ENCODE results near the gene CD52.
"Not testable (repeated sequence)": the region's sequence is repeated elsewhere in the genome, so short reads cannot be mapped to it uniquely, and the experiment has no call there.

The CD52 gene

DNA sequence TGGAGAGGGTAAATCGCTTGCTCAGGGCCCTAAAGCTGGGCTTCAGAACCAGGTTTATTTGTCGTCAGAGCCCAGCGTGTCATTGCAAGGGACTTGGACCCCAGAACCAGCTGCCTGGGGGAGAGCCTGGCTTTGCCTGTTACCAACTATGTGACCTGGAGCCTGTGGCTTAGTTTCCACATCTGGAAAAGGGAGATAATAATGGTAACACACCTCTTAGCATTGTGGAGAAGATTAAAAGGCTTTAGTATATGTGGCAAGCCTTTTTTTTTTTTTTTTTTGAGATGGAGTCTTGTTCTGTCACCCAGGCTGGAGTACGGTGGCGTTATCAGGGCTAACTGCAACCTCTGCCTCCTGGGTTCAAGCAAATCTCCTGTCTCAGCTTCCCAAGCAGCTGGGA is 12.5 kb downstream of the CD52 start:
- no peak for DNase-seq (ENCODE audit: low read depth in 2 of 2)

DNA sequence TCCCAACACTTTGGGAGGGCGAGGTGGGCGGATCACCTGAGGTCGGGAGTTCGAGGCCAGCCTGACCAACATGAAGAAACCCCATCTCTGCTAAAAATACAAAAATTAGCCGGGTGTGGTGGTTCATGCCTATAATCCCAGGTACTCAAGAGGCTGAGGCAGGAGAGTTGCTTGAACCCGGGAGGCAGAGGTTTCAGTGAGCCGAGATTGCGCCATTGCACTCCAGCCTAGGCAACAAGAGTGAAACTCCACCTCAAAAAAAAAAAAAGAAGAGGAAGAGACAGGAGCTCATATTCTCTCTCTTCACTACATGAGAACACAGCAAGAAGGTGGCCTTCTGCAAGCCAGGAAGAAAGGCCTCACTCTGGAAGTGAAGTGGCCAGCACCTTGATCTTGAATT is 15.6 kb downstream of the CD52 start:
- DNase-seq (ENCODE audit: low read depth in 2 of 2) = not testable (repeated sequence)

DNA sequence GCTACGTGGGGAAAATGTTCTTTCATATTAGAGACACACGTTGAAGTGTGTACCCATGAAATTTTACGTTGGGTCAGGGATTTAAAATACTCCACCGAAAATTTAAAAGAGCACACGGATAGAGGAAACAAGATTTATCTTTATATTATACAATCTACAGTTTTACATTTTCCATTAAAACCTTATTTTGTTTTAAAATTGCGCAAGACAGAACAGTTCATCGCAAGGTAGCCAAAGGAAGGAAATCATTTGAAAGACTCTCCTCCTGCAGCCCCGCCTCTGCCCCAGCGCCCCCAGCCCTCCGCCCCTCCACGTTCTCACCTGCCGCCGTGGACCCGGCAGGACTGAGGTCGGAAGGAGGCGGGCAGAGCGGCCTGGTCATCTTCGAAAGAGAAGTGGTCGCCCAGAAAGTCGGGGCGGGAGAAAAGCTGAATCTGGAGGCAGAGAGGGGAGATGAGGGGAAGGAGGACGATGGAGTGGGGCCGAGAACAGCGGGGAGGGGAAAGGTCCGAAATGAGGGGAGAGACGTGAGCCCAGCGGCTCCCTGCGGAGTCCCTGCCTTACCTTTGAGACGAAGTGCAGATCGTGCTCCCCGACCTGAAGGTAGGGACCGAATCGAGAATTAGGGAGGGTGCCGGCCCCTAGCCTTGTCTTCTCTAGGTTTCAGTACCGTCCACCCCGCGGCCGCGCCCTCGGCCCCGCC is 18.2 kb downstream of the CD52 start:
- no peak for DNase-seq (ENCODE audit: low read depth in 2 of 2)

DNA sequence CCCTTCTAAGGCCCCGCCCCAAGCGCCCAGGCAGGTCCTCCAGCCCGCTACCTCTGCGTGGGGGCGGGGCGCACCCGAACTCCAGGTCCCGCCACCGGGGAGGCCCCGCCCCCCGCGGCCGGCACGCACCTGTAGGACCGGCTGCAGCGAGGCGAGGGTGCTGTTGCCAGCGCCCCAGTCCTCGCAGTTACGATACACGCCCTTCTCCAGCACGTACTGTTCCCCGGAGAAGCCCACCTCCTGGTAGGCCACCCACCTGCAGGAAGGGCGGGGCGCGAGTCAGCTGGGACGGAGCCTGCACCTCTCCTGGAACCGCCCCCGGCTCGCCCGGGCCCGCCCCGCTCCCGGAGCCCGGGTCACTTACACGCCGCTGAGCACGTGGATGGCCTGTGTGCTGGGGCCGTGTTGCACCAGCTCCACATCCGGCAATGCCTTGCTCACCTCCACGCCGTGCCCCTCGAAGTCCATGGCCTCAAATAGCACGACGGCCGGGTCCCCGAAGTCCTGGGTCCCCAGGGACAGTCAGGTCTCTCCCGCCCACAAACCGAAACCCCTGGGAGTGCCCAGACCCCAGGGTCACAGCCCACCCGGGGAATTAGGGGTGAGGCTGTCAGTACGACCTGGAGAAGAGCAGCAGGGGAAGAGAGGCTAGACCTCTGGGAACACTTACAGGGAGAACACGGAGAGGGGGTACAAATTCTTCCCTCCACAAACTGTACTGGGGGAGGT is 18.9 kb downstream of the CD52 start:
- DNase-seq (ENCODE audit: low read depth in 2 of 2) = peak; percentile 63 to 86

DNA sequence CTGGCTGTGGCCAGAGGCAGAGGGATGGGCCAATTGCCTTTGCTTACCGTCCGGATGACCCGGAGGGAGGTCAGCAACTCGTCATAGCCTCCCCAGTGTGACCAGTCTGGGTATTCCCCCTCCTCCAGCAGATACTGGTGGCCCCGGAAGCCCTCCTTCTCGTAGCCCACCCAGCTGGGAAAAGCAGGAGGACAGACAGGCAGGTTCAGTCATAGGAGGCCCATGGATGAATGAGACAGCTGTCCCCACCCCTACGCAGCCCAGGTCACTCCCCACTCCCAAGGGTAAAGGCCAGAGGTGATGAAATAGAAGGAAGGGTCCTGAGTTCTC is 19.4 kb downstream of the CD52 start:
- no peak for DNase-seq (ENCODE audit: low read depth in 2 of 2)

DNA sequence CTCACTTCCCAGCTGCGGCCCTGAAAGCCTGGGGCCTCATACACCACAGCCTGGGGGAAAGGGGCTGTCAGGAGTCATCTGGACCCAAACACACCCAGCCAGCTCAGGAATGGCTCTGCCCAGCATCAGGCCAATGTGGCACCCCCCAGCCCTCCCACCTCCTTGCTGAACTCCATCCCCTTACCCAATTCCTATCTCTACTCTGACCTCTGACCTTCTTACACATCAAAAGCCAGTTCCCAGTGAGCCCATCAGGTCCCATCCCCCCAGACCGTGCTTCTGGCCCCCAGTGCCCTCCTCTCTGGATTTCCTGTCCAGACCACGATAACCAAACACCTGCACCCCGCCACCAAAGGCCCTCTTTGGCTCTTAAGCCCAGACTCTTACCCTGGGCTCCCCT is 19.9 kb downstream of the CD52 start:
- no peak for DNase-seq (ENCODE audit: low read depth in 2 of 2)

DNA sequence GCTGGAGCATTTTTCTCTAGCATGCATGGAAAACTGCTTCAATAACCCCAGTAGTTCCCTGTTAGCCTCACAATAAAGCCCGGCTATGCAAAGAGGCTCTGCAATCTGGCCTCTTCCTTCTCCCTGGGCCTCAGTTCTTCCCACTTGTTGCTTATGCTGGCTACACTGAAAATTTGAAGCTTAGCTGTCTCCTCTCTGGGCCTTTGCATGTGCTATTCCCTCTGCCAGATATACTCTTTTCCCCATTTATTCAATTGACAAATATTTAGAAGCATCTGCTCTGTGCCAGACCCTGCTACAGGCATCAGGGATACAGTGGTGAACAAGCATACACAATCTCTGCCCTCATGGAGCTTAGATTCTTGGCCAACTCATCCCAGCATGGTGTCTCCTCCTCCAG is 20.9 kb downstream of the CD52 start:
- DNase-seq (ENCODE audit: low read depth in 2 of 2) = no peak

DNA sequence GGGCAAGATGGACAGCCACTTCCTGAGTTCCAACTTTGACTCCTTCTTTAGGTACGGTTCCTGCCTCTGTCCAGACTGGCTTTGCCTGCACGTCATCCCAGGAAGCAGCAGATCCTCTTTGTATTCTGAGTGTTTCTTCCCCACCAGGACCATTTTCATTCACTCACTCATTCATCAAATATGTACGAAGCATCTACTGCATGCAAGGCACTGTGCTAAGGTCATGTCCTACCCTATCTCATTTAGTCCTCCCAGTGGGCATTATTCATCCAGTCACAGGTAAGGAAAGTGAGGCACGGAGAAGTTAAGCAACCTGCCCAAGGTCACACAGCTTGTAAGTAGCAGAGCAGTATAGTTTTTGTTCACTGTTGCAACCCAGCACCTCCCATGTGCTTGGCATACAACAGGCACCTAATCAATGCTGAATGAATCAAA is 22.3 kb downstream of the CD52 start:
- no peak for DNase-seq (ENCODE audit: low read depth in 2 of 2)

DNA sequence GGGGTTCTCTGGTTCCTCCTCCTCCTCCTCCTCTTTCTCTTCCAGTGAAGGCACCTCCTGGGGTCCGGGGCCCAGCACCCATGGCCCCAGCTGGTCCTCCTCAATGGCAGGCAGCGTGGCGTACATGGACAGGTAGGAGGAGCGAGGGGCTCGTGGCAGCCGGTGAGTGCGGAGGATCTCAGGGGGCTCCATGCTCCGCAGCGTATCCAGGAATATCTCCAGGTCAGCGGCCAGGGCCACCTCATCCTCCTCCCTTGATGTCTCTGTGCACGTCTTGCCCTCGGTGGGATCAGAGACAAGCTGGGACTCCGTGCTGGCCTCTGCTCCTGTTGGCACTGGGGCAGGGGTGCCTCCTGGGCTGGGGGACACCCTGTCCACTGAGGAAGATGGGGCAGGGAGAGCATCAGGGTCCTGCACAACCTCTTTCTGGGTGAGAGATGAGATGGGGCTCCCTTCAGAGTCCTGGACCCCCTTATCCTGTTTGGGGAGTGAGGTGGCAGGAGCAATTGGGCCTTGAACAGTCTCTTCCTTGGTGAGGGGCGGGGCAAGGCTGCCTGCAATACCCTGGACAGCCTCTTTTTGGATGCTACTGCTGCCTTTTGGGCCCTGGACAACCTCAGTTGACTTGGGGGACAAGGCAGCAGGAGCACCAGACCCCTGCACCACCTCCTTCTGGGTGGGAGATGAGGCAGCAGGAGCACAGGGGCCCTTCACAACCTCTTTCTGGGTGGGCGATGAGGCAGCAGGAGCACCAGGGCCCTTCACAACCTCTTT is 26.6 kb downstream of the CD52 start:
- DNase-seq (ENCODE audit: low read depth in 2 of 2) = no peak

DNA sequence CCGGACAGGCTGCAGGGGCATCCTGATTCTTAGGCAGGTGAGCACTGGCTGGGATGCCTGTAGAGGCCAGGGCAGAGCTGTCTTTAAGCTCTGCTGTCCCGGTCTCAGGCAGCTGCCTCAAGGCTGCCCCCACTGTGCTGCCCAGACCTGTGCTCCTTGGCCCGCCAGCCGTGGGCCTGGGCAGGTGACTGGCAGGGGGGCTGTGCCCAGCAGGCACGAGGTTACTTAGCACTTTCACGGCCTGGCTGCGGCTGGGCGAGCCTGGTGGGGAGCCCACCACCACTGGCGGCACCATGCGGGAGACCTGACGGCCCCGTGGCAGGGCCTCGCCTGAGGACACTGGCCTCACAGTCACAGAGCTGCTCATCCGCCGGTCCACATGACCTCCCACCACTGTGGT is 28.0 kb downstream of the CD52 start:
- no peak for DNase-seq (ENCODE audit: low read depth in 2 of 2)

DNA sequence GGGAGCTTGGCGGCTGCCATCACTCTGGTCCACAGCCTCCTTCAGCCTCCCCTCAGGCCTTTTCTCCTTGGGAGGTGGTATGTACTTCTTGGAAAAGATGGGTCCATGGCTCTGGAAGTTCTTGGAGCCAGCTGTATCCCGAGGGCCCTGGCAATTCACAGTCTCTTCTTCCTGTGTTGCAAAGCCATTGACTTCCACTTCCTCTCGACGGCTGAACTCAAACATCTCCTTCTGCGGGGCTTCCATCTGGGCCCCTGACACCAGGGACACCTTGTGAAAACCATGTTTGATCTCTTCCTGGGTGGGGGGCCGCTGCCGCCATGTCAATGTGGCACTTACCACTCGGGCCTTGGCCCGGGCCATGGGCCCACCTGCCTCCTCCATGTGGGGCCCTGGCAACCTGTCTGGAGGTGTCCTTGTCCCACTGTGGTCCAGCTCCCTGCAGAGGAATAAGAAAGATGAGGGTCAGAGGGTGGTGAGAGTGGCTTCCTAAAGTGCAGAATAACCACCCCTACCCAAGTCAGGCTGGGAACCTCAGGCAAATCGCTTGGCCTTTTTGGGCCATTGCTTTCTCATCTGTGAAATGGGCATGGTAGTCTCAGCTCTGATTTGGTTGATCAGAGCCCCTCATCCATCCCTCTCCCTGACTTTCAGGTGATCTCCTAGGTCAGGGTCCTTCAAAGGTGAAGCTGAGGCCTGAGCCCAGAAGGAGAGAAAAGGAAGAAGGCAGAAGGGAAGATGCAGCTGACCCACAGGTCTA is 28.7 kb downstream of the CD52 start:
- no peak for DNase-seq (ENCODE audit: low read depth in 2 of 2)

DNA sequence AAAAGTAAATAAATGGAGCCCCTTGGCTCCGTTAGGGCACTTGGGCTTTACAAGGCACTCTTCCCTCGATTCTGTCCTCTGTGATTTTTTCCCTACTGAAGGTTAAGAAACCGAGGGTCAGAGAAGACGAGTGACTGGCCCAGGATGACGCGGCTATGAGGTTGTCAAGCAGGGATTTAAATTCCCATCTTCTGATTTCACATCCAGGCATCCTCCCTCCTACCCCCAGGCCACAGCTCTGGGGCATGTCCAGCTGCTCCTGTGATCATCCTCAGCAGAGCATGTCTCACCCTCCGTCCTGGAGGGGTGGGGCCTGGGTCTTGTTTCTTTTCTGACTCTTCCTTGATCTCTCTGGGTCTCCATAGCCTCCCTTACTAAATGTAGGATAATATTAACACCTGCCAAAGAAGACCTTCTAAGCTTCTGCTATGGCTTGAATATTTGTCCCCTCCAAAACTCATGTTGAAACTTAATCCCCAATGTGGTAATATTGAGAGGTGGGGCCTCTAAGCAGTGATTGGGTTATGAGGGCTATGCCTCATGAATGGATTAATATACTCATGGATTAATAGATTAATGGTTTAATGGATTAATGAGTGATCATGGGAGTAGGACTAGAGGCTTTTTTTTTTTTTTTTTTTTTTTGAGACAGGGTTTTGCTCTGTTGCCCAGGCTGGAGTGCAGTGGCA is 31.6 kb downstream of the CD52 start:
- no peak for DNase-seq (ENCODE audit: low read depth in 2 of 2)

DNA sequence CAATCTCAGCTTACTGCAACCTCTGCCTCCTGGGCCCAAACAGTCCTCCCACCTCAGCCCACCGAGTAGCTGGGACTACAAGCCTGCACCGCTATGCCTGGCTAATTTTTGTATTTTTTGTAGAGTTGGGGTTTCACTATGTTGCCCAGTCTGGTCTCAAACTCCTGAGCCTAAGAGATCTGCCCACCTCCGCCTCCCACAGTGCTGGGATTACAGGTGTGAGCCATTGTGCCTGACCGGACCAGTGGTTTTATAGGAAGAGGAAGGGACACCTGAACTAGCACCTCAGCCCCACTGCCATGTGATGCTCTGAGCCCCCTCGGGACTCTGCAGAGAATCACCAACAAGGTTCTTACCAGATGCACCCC is 32.1 kb downstream of the CD52 start:
- DNase-seq (ENCODE audit: low read depth in 2 of 2) = no peak

DNA sequence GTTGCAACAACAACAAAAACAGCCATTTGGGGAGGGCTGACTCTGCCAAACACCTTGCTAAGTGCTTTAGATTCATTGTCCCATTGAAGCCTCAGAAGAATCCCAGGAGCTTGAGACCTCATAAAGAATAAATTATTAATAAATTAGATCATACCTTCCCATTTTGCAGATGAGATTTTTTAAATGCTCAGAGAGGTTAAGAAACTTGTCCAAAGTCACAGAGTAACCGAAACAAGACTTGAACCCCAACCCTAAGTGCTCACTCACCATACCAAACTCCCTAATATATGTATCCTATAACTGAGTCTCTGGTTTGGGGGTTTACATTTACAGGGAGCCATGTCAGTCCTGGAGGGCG is 32.6 kb downstream of the CD52 start:
- DNase-seq (ENCODE audit: low read depth in 2 of 2) = no peak

DNA sequence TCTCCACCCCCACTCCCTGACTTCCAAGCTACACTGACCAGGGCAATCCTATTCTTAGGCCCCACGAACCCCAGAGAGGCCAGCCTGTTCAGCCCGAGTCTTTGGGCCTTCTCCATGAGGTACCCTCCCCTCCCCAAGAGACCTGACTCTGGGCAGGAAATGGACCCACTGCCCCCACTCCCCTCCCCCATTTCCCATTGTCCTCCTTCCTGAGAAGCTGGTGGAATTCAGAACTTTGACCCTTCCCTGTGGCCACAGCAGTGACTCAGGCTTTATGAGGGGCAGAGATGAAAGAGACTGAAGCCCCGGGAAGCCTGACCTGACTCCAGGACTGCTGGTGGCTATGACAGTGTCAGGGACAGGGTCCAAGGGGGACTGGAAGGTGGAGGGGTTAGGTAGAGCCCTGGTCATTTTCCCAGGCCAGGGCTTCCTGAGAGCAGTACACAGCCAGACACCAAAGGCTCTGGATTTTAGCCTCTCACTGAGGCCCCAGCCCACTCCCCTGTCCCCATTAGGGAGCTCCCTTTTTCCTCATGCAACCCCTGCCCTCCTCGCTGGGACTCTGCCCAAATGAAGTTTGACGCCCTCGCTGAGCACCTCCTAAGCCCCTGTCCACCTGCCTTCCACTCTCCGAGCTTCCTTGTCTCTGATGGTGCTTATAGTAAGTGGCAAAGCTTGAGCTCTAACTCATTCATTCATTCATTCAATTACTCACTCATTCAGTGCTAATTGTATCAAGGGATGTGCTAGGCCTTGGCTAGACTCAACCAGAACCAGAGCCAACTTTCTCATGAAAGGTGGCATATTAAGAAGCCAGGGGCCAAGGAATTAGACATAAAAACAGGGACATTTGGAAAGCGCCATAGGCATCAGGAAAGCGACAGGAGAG is 33.2 kb downstream of the CD52 start:
- no peak for DNase-seq (ENCODE audit: low read depth in 2 of 2)

DNA sequence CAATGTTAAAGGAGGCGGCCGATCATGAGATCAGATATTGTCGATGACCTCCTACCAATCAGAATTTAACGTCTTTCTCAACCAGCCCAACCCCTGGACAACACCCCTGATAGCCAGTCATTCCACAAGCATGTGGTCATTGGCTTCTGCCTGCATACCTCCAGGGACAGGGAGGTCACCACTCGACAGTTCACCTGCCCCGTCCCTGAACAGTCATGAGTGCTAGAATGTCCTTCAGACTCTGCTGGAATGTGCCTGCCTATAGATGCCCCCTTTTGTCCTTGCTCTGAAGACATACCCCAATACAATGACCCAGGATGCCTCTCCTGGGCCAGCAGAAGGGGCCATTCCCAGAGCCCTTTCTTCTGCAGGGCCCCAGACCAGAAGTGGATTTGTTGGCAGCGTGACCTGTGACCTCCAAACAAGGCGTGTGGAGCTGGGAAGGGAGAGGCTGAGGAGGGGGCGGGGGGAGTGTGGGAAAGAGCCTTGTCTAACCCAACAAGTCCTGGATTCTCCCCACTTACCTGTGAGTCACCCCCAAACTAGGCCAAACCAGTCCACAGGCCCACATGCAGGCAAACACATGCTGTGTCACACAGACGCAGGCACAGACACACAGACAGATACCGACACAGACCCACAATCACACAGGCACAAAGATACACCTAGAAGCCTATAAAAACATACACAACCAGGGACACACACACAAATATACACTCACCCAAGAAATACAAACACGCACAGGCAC is 34.0 kb downstream of the CD52 start:
- DNase-seq (ENCODE audit: low read depth in 2 of 2) = no peak

DNA sequence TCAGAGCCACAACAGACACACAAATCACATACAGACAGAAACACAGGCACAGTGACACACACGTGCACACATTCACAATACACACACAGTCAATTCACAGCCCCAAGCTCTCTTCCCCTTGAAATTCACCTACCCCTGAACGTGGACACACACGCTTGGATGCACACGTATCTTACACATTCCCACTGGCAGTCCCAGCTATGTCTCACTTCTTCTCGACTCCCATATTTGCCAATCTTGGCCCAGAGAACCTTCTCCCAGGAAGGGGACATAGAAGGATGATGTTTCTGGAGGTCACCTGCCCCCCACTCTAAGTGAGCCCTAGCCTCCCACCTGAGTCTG is 34.6 kb downstream of the CD52 start:
- no peak for DNase-seq (ENCODE audit: low read depth in 2 of 2)

DNA sequence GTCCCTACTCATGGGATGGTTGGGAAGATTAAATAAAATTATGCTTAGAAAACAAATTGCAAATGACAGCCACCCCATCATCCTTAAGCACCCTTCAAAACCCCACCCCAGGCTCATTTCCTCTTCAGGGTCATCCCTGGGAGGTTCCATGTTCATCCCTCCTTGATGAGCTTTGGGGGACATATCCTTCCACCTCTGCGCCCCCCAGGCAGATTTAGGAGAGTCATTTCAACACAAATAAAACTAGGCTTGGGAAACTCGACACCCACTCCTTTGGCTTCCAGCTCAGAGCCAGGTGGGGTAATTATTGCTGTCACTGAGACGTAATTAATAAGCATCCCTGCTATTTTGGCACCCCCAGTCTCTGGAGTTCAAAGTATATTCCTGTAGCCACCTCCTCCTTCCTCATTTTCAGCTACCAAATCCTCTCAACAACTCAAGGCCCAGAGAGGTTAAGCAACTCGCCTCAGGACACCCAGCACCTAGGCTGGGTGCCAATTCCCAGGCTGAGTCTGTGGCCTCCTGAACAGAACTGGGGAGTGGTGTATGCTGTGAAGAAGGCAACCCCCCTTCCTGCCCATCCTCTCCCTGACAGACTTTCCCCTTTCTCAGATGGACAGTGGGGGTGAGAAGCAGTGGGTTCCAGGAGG is 35.6 kb downstream of the CD52 start:
- no peak for DNase-seq (ENCODE audit: low read depth in 2 of 2)

DNA sequence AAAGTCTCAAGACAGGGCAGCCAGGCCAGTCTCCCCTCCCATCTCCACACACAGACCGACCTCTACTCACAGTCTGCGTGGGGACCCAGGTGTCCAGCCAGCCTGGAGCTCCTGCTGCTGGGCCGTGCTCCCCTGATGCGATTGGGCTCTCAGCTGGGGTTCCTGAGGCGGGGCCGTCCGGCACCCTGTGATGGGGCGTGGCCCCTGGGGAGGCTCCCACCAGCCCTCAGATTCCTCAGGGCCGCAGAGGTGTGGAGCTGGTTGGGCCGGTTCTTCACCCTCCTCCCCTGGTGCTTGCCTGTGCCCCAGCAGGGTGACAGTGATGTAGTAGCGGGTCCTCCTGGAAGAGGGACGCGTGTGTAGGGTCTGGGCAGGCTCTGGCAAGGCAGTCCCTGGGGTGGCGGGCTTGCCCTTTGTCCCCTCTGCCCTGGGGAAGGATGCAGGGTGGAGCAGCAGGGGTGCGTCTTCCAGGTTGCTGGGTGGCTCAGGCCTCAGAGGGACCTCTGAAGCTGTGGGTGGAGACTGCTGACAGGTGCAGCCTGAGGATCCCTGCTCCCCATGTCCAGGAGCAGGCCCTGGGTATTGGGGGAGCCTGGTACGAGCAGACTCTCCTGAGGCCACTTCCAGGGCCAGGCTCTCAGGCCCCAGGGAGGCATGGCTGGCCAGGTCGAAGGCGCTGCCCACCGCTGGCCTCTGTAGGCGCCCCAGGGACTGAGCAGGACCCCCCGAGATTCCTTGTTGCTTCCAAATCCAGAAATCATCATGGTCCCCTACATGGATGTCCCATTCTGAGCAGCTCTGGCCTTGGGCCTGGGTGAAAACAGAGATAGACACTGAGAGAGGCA is 36.4 kb downstream of the CD52 start, which contains the start of gene CRYBG2:
TSS of gene CRYBG2 (minus strand) at position 155 of the 845 bp plus-strand sequence. CDS start 7,473 bp downstream, outside the sequence.
- no peak for DNase-seq (ENCODE audit: low read depth in 2 of 2)

Data from stimulated activated CD4-positive, alpha-beta T cell treated with anti-CD3 and anti-CD28 coated beads, Interleukin-15, amount 100 ng/mL, for 48 hours (primary cell).